ENCODE results near the gene SMAD2. TPM values are rescaled to one million over a fixed set of nuclear protein-coding genes. Genes with fewer than 3 reads are reported as not detected.

The SMAD2 gene
- total and polyA plus RNA-seq, 9 of the 15 experiments (the other 6 are each of a cell fraction or from before 2014, with no cell fraction given): 9.2 to 49.6 (median 33.7) TPM

DNA sequence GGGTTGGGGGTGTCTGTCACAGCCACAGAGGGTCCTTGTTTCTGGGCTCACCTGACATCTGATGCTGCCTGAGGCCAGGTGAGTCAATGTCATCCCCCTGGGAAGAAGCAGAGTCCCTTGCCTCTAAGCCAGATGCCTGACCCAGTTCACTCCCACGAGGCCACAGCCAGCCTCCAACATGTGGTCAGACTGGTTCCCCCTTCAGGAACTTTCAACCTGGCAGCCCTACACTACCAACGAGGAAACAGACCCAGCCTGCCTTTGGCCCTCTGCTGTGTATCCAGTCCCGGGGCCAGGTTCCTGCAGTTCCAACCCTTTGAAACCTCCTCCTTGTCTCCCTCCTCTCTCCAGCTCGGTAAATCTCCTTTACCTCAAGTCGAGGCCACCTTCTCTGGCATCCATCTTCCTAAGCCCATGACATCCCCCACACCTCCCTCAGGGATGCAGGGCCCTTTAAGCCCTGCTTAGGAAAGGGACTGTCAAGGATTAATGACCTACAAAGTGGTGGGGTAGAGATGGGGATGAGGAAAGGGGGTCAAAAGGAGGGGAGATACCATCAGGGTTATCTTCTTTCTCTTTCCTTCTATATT lies 49.2 kb upstream of the SMAD2 start (continued):
- TF ChIP-seq ZNF12 (CRISPR knock-in tag; IDR thresholded peaks at IDR 0.05) (no peak), ZNF609 (CRISPR knock-in tag; IDR thresholded peaks at IDR 0.05; ENCODE audit: borderline replicate concordance) (no peak)

DNA sequence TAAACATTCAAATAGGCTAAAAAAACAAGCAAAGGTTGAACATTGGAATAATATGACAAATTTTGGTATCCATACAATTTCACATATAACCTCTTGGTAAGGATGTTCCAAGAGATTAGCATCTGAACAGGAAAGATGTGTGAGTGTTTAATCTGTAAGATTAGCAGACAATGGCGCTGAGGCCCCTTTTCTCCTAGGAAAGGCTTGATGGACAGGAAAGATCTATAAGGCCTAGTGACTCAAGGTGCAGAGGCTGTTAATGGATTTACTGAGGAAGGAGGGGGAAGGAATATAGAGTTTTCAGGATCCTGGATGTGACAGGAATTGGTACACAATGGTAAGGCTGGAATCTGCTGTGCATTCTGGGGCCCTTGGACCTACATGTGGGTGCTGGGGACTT lies 48.1 kb upstream of the SMAD2 start:
- no CpG with 5 or more reads among the region's 1 CpG for WGBS (ENCODE audit: insufficient coverage, low coverage, missing lambda C conversion rate)
- CTCF ChIA-PET (ENCODE audit: low intra/inter-chr PET ratio): no interaction called here
- intact Hi-C loops (cut with micrococcal nuclease) (no loop called here), in situ Hi-C loops (cut with MboI) (no loop called here)
- Histone ChIP-seq H3K9me3 (replicated peaks; ENCODE audit: control insufficient read depth, insufficient read depth, low read depth, low read length) (no peaks in the 10 kb centered on the region), H3K9me1 (ENCODE audit: control insufficient read depth, insufficient read depth, low read length) (no peaks in the 10 kb centered on the region), H4K20me1 (replicated peaks; ENCODE audit: control insufficient read depth, insufficient read depth, low read length) (no peaks in the 10 kb centered on the region), H3K4me2 (ENCODE audit: insufficient read depth, low read length) (no peak overlapping the region), H3K4me1 (replicated peaks in 1 of 2; ENCODE audit: control insufficient read depth in 2 of 2, insufficient read depth in 2 of 2, low read length in 2 of 2) (no peaks in the 10 kb centered on the region; a peak in 1 of 5 replicates), H3K27me3 (ENCODE audit: control insufficient read depth in 2 of 2, insufficient read depth in 2 of 2, low read length in 2 of 2) (no peaks in the 10 kb centered on the region; a peak in 1 of 5 replicates), H2AFZ (ENCODE audit: low read depth, low read length) (no peak overlapping the region), H3K9ac (ENCODE audit: insufficient read depth in 1 of 2, low read depth in 2 of 2, low read length in 2 of 2) (no peak overlapping the region), H3K27ac (ENCODE audit: extremely low read depth, low read depth, low read length) (no peak overlapping the region), H3K79me2 (ENCODE audit: control insufficient read depth, insufficient read depth, low read length) (no peaks in the 10 kb centered on the region), H3K4me3 (no peak overlapping the region), H3K36me3 (ENCODE audit: control insufficient read depth, insufficient read depth, low read length) (no peaks in the 10 kb centered on the region)
- no peak for FAIRE-seq
- BruUV-seq (replicated peaks): no TSS peak
- no peak for ATAC-seq
- DNase-seq (ENCODE audit: extremely low read depth in 1 of 4, low spot score in 3 of 4): no peak
- POLR2A ChIA-PET: no interaction called here
- TF ChIP-seq SMARCA4 (IDR thresholded peaks at IDR 0.05) (no peak), JUNB (CRISPR knock-in tag; conservative IDR thresholded peaks at IDR 0.05) (no peak), PML (IDR thresholded peaks at IDR 0.05; ENCODE audit: low read length) (no peak), MCM2 (IDR thresholded peaks at IDR 0.05; ENCODE audit: low read depth) (no peak), ZNF655 (CRISPR knock-in tag; IDR thresholded peaks at IDR 0.05) (no peak), ASH1L (IDR thresholded peaks at IDR 0.05; ENCODE audit: borderline replicate concordance, low read depth, partially characterized antibody) (no peak), ZNF76 (CRISPR knock-in tag; IDR thresholded peaks at IDR 0.05; ENCODE audit: borderline replicate concordance) (no peak), PHTF2 (CRISPR knock-in tag; IDR thresholded peaks at IDR 0.05) (no peak), PHB (CRISPR knock-in tag; IDR thresholded peaks at IDR 0.05) (no peak), ARID1B (IDR thresholded peaks at IDR 0.05) (no peak), ZNF124 (CRISPR knock-in tag; IDR thresholded peaks at IDR 0.05) (no peak), ZNF3 (CRISPR knock-in tag; IDR thresholded peaks at IDR 0.05) (no peak), ZNF232 (CRISPR knock-in tag; IDR thresholded peaks at IDR 0.05) (no peak)
- TF ChIP-seq, protein P1, sequence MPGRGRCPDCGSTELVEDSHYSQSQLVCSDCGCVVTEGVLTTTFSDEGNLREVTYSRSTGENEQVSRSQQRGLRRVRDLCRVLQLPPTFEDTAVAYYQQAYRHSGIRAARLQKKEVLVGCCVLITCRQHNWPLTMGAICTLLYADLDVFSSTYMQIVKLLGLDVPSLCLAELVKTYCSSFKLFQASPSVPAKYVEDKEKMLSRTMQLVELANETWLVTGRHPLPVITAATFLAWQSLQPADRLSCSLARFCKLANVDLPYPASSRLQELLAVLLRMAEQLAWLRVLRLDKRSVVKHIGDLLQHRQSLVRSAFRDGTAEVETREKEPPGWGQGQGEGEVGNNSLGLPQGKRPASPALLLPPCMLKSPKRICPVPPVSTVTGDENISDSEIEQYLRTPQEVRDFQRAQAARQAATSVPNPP (IDR thresholded peaks at IDR 0.05; ENCODE audit: borderline replicate concordance, insufficient read depth, insufficient read length): no peak
